ENCODE results near the gene MAPRE3. TPM values are rescaled to one million over a fixed set of nuclear protein-coding genes. Genes with fewer than 3 reads are reported as not detected.

The MAPRE3 gene
- total and polyA plus RNA-seq, 7 experiments from 2014 or later, result 1.8 to 6.0 (median 3.2) TPM

GRCh38 chr2:26971911-26972786 is 1.7 kb downstream of the MAPRE3 start:
- ChIA-PET POLR2A (interaction anchor here (0.5 to 1.3 kb wide), 5 partner anchors 10 to 1380 kb away, joined by 3 to 5 read pairs (median 4); partner anchors contain the start of gene AGBL5), CTCF (interaction anchor here (1.4 kb wide), 1 partner anchor 10 kb away, joined by 4 read pairs; no protein-coding TSS in a partner anchor)
- DNase-seq (no peak), ATAC-seq (no peak)
- no peak overlapping the region for H3K4me3 ChIP-seq (ENCODE audit: low read length)
- H3K27me3 ChIP-seq (ENCODE audit: control insufficient read depth in 2 of 2, insufficient read depth in 2 of 2, low read length in 2 of 2), result no peaks in the 10 kb centered on the region
- H3K27ac Mint-ChIP-seq, result peak overlapping the region in 4 of 9 donors; percentile 63 to 96 (median 80)
- intact Hi-C loops (cut with micrococcal nuclease), result loop anchor here (5.0 kb wide), 3 partner anchors 60 to 455 kb away; partner anchors contain the start of genes ATRAID (in 1 of the 2), NRBP1 (in 1 of the 2), SLC5A6 (in 1 of the 2) and TMEM214 (in 1 of the 2)
- no peaks in the 10 kb centered on the region for H3K36me3 Mint-ChIP-seq
- peak overlapping the region; percentile 75 to 97 (median 88) for H3K4me3 Mint-ChIP-seq
- no peaks in the 10 kb centered on the region for H3K9me3 ChIP-seq (ENCODE audit: control insufficient read depth in 2 of 3, low read length in 3 of 3)
- no peaks in the 10 kb centered on the region for H3K9me3 Mint-ChIP-seq
- H3K27ac ChIP-seq (ENCODE audit: low read depth, low read length), result no peak overlapping the region
- peaks cover 0 to 65% (median 7%) of the 10 kb centered on the region in 5 donors for H3K27me3 Mint-ChIP-seq
- peaks cover 11 to 36% (median 25%) of the 10 kb centered on the region in 7 donors for H3K4me1 Mint-ChIP-seq
- peaks cover 0 to 12% of the 10 kb centered on the region in 2 donors for H3K4me1 ChIP-seq (ENCODE audit: control insufficient read depth in 2 of 2, insufficient read depth in 2 of 2, low read length in 2 of 2)
- no peaks in the 10 kb centered on the region for H3K36me3 ChIP-seq (ENCODE audit: control insufficient read depth in 2 of 3, insufficient read depth in 3 of 3, low read length in 3 of 3)

GRCh38 chr2:26974352-26974751 is 3.9 kb downstream of the MAPRE3 start:
- Histone ChIP-seq H3K4me3 (ENCODE audit: low read length) (no peak overlapping the region), H3K27me3 (ENCODE audit: control insufficient read depth in 2 of 2, insufficient read depth in 2 of 2, low read length in 2 of 2) (no peaks in the 10 kb centered on the region), H3K36me3 (ENCODE audit: control insufficient read depth in 2 of 3, insufficient read depth in 3 of 3, low read length in 3 of 3) (no peaks in the 10 kb centered on the region), H3K27ac (ENCODE audit: low read depth, low read length) (no peak overlapping the region), H3K9me3 (ENCODE audit: control insufficient read depth in 2 of 3, low read length in 3 of 3) (no peaks in the 10 kb centered on the region), H3K4me1 (ENCODE audit: control insufficient read depth in 2 of 2, insufficient read depth in 2 of 2, low read length in 2 of 2) (peaks cover 0 to 12% of the 10 kb centered on the region in 2 donors)
- peaks cover 0 to 52% (median 3%) of the 10 kb centered on the region in 5 donors for H3K27me3 Mint-ChIP-seq
- ChIA-PET CTCF (no interaction called here), POLR2A (interaction anchor here (0.7 kb wide), 1 partner anchor 211 kb away, joined by 3 read pairs; no protein-coding TSS in a partner anchor)
- peaks cover 0 to 6% (median 0%) of the 10 kb centered on the region in 5 donors for H3K36me3 Mint-ChIP-seq
- H3K4me3 Mint-ChIP-seq, result no peak overlapping the region
- H3K27ac Mint-ChIP-seq, result no peak overlapping the region
- no peak for DNase-seq
- intact Hi-C loops (cut with micrococcal nuclease), result loop anchor here (5.0 kb wide), 3 partner anchors 58 to 453 kb away; partner anchors contain the start of genes ATRAID (in 1 of the 2), NRBP1 (in 1 of the 2), SLC5A6 (in 1 of the 2) and TMEM214 (in 1 of the 2)
- no peaks in the 10 kb centered on the region for H3K9me3 Mint-ChIP-seq
- no peak for ATAC-seq
- H3K4me1 Mint-ChIP-seq, result peaks cover 11 to 26% (median 16%) of the 10 kb centered on the region in 7 donors

- H3K9me3 Mint-ChIP-seq, result no peaks in the 10 kb centered on the region
- H3K4me1 Mint-ChIP-seq, result peaks cover 10 to 20% (median 12%) of the 10 kb centered on the region in 7 donors
- CTCF ChIA-PET, result interaction anchor here (0.9 kb wide), 1 partner anchor 14 kb away, joined by 3 read pairs; no protein-coding TSS in a partner anchor
- H3K27me3 Mint-ChIP-seq, result peaks cover 0 to 47% (median 0%) of the 10 kb centered on the region in 5 donors
- POLR2A ChIA-PET, result interaction anchor here (0.7 kb wide), 1 partner anchor 20 kb away, joined by 4 read pairs; no protein-coding TSS in a partner anchor
- Histone ChIP-seq H3K27ac (ENCODE audit: low read depth, low read length) (no peak overlapping the region), H3K36me3 (ENCODE audit: control insufficient read depth in 2 of 3, insufficient read depth in 3 of 3, low read length in 3 of 3) (no peaks in the 10 kb centered on the region), H3K4me3 (ENCODE audit: low read length) (no peak overlapping the region), H3K27me3 (ENCODE audit: control insufficient read depth in 2 of 2, insufficient read depth in 2 of 2, low read length in 2 of 2) (no peaks in the 10 kb centered on the region), H3K9me3 (ENCODE audit: control insufficient read depth in 2 of 3, low read length in 3 of 3) (no peaks in the 10 kb centered on the region), H3K4me1 (ENCODE audit: control insufficient read depth in 2 of 2, insufficient read depth in 2 of 2, low read length in 2 of 2) (peaks cover 0 to 8% of the 10 kb centered on the region in 2 donors)
- peaks cover 0 to 6% (median 0%) of the 10 kb centered on the region in 5 donors for H3K36me3 Mint-ChIP-seq
- ATAC-seq (no peak), DNase-seq (no peak)
- intact Hi-C loops (cut with micrococcal nuclease), result no loop called here
- H3K4me3 Mint-ChIP-seq, result no peak overlapping the region
- peak overlapping the region in 2 of 9 donors; percentile 5 to 9 for H3K27ac Mint-ChIP-seq
Measured at GRCh38 chr2:26975102-26975501, 4.7 kb downstream of the MAPRE3 start.

- Histone ChIP-seq H3K36me3 (ENCODE audit: control insufficient read depth in 2 of 3, insufficient read depth in 3 of 3, low read length in 3 of 3) (no peaks in the 10 kb centered on the region), H3K27me3 (ENCODE audit: control insufficient read depth in 2 of 2, insufficient read depth in 2 of 2, low read length in 2 of 2) (no peaks in the 10 kb centered on the region), H3K4me3 (ENCODE audit: low read length) (no peak overlapping the region), H3K4me1 (ENCODE audit: control insufficient read depth in 2 of 2, insufficient read depth in 2 of 2, low read length in 2 of 2) (peaks cover 0 to 6% of the 10 kb centered on the region in 2 donors), H3K9me3 (ENCODE audit: control insufficient read depth in 2 of 3, low read length in 3 of 3) (no peaks in the 10 kb centered on the region), H3K27ac (ENCODE audit: low read depth, low read length) (no peak overlapping the region)
- Mint-ChIP-seq H3K4me1 (peaks cover 9 to 18% (median 12%) of the 10 kb centered on the region in 7 donors), H3K27ac (peak overlapping the region in 2 of 9 donors; percentile 5 to 9), H3K9me3 (no peaks in the 10 kb centered on the region), H3K27me3 (peaks cover 0 to 44% (median 0%) of the 10 kb centered on the region in 5 donors), H3K36me3 (peaks cover 0 to 6% (median 0%) of the 10 kb centered on the region in 5 donors), H3K4me3 (no peak overlapping the region)
- no peak for ATAC-seq
- POLR2A ChIA-PET, result interaction anchor here (0.7 kb wide), 1 partner anchor 20 kb away, joined by 4 read pairs; no protein-coding TSS in a partner anchor
- DNase-seq, result no peak
- intact Hi-C loops (cut with micrococcal nuclease), result no loop called here
- CTCF ChIA-PET, result interaction anchor here (0.9 kb wide), 1 partner anchor 14 kb away, joined by 3 read pairs; no protein-coding TSS in a partner anchor
Measured at GRCh38 chr2:26975656-26976055, 5.2 kb downstream of the MAPRE3 start.

- CTCF ChIA-PET, result no interaction called here
- Histone ChIP-seq H3K27ac (ENCODE audit: low read depth, low read length) (no peak overlapping the region), H3K4me3 (ENCODE audit: low read length) (no peak overlapping the region), H3K9me3 (ENCODE audit: control insufficient read depth in 2 of 3, low read length in 3 of 3) (no peaks in the 10 kb centered on the region), H3K27me3 (ENCODE audit: control insufficient read depth in 2 of 2, insufficient read depth in 2 of 2, low read length in 2 of 2) (no peaks in the 10 kb centered on the region), H3K36me3 (ENCODE audit: control insufficient read depth in 2 of 3, insufficient read depth in 3 of 3, low read length in 3 of 3) (no peaks in the 10 kb centered on the region), H3K4me1 (ENCODE audit: control insufficient read depth in 2 of 2, insufficient read depth in 2 of 2, low read length in 2 of 2) (peaks cover 0 to 6% of the 10 kb centered on the region in 2 donors)
- H3K4me1 Mint-ChIP-seq, result peaks cover 5 to 14% (median 9%) of the 10 kb centered on the region in 7 donors
- POLR2A ChIA-PET, result no interaction called here
- no peak overlapping the region for H3K4me3 Mint-ChIP-seq
- peaks cover 0 to 6% (median 0%) of the 10 kb centered on the region in 5 donors for H3K36me3 Mint-ChIP-seq
- DNase-seq (no peak), ATAC-seq (no peak)
- intact Hi-C loops (cut with micrococcal nuclease), result no loop called here
- peaks cover 0 to 40% (median 0%) of the 10 kb centered on the region in 5 donors for H3K27me3 Mint-ChIP-seq
- no peaks in the 10 kb centered on the region for H3K9me3 Mint-ChIP-seq
- H3K27ac Mint-ChIP-seq, result no peak overlapping the region
Measured at GRCh38 chr2:26976237-26976636, 5.8 kb downstream of the MAPRE3 start.

- H3K9me3 Mint-ChIP-seq, result no peaks in the 10 kb centered on the region
- Histone ChIP-seq H3K9me3 (ENCODE audit: control insufficient read depth in 2 of 3, low read length in 3 of 3) (no peaks in the 10 kb centered on the region), H3K27ac (ENCODE audit: low read depth, low read length) (no peak overlapping the region), H3K36me3 (ENCODE audit: control insufficient read depth in 2 of 3, insufficient read depth in 3 of 3, low read length in 3 of 3) (no peaks in the 10 kb centered on the region), H3K27me3 (ENCODE audit: control insufficient read depth in 2 of 2, insufficient read depth in 2 of 2, low read length in 2 of 2) (no peaks in the 10 kb centered on the region), H3K4me3 (ENCODE audit: low read length) (no peak overlapping the region), H3K4me1 (ENCODE audit: control insufficient read depth in 2 of 2, insufficient read depth in 2 of 2, low read length in 2 of 2) (no peaks in the 10 kb centered on the region)
- H3K36me3 Mint-ChIP-seq, result peaks cover 0 to 6% (median 0%) of the 10 kb centered on the region in 5 donors
- H3K4me3 Mint-ChIP-seq, result no peak overlapping the region
- ChIA-PET CTCF (no interaction called here), POLR2A (no interaction called here)
- intact Hi-C loops (cut with micrococcal nuclease), result no loop called here
- peaks cover 0 to 7% (median 4%) of the 10 kb centered on the region in 7 donors for H3K4me1 Mint-ChIP-seq
- no peak for DNase-seq
- ATAC-seq, result no peak
- H3K27me3 Mint-ChIP-seq, result peaks cover 0 to 34% (median 0%) of the 10 kb centered on the region in 5 donors
- no peak overlapping the region for H3K27ac Mint-ChIP-seq
Measured at GRCh38 chr2:26977012-26977411, 6.6 kb downstream of the MAPRE3 start.

Data from naive thymus-derived CD4-positive, alpha-beta T cell (primary cell).